NCI-H748 (cell line): Measurements from ENCODE around the gene GAP43.
A peak's percentile ranks its signal among the peaks of the same experiment; 100 is the strongest.
"Not testable (repeated sequence)": the region's sequence is repeated elsewhere in the genome, so short reads cannot be mapped to it uniquely, and the experiment has no call there.

ENCODE experiments used
- DNase-seq: peaks from one replicate; lab custom pipeline; 2025; ENCODE audit not compliant: unreplicated experiment; lab: John Stamatoyannopoulos, UW

Gene GAP43

DNA sequence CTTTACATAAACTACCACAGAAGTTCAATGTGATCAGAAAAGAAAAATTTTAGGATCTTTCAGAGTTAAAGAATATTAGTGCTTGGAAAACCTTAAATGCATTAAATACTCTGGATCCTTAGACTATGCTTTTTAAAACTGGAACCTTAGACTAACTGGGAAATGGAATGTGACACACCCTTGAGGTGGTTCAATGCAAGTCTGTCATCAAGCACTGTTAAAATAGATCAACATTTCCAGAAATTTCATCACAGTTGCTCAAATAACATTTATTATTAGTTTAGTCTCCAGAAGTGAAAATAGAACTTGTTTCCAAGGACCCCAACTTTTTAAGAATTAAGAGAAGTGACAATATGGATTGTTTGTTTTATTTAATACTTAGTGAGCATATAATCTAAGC lies 71.8 kb downstream of the GAP43 start:
- no peak for DNase-seq

- DNase-seq = no peak
These were observed 74.1 kb downstream of the GAP43 start for GRCh38 chr3:115697263-115698053.

DNA sequence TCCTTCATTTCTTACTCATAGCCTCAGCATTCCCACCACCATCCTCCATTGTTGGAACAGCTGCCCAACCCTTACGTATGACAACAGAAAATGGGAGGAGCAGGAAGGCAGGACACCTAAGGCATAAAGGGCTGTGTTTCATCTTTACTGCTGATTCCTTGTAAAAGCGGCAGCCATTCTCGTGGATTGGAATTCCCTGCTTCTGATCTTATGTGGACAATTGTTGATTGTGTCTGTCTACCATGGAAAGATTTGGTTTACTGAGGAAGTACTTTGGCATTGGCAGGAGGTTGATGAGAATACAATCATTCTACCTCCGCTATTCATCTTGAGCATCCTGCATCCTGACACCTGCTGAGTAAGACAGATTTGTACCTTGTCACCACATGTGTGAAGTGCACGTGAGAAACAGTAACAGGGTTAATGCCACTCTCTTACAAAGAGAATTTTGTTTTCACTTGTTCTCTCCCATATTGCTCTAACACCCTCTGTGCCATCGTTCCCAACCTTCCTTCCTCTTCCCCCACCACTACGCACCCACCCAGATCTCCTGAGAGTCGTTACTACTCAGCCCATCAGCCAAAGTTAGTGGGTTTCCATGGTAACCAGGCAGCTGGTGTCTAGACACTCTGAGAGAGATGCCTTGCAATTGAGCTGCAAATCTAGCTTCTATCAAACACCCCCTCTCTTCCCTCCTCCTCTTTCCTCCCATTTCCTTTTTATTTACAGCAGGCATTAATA lies 75.7 kb downstream of the GAP43 start:
- peak; percentile 85 for DNase-seq

DNA sequence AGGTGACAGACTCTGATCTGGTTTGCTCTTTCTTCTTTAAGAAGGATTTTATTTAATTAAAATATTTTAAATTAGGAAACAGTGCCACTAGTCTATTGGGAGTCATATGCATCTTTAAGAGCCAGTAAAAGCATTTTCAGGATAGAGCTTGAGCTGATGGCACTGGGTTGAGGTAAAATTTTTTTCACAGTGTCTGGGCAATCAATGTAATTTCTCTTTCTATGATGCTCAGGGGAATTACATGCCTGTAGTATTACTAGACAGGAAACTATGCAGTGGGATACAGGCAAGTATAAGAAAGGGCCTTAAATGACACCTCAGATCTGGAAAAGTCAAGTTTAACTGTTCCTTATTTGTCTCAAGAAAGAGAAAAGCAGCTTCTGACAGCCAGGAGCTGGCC lies 76.4 kb downstream of the GAP43 start:
- no peak for DNase-seq

DNA sequence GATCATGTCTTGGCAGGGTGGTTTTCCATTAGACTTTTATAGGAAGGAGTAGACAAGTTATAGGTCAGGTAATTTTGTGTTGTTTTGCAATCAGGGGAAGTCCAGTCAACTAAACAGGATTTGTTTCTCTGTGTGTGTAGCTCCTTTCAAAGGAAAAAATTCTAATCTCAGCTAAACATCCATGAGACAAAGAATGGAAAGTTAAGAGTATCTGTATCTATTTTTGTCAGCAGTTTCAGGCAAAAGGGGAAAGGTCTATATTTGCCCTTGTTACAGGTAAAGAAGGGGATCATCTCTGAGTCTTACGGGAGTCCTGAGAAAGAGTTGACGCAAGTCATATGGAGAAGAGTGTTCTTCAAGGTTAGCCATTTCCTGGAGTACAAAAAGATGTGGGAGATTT lies 79.3 kb downstream of the GAP43 start:
- no peak for DNase-seq

GRCh38 chr3:115704661-115705338 lies 81.5 kb downstream of the GAP43 start:
- peak; percentile 25 for DNase-seq

GRCh38 chr3:115706311-115706829 lies 83.1 kb downstream of the GAP43 start:
- DNase-seq = no peak

GRCh38 chr3:115708540-115708939 lies 85.2 kb downstream of the GAP43 start:
- DNase-seq = no peak

DNA sequence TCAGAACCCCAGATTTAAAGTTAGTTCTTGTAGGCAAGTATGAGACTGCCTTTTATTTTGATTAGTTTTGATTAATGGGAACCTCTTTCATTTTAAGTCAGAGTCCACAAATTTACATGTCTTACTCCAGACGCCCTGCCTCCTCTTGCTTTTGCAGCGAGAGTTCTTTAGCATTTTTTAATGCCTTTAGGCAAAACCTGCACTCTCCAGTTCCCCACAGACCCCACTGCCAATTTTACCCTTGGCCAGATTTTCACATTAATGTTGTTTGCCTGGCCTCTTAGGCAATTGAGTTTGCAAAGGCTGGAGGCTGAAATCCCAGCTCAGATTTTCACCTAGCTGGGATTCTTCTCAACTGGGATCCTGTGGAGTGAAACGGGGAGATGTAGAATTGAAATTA lies 85.8 kb downstream of the GAP43 start:
- no peak for DNase-seq

DNA sequence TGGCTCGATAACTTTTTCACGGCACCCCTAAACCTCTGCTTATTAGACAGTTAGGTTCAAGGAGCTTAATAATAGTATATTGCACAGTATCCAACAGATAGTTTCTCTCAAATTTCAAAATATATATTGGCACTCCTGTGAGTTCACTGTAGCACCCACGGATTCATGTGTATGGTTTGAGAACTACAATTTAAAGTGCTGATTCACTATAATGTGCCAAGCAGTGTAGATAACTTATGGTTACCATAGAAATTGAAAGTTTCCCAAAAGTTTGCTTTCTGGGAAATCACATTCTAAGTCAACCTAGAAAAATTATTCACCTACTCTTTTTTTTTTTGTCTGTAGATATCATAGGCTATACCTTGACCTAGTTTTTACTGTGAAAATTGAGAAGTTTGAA lies 86.6 kb downstream of the GAP43 start:
- no peak for DNase-seq

GRCh38 chr3:115710799-115711198 lies 87.5 kb downstream of the GAP43 start:
- DNase-seq = no peak

GRCh38 chr3:115712871-115713270 lies 89.6 kb downstream of the GAP43 start:
- DNase-seq = no peak

GRCh38 chr3:115713284-115713683 lies 90.0 kb downstream of the GAP43 start:
- DNase-seq = peak; percentile 95

- DNase-seq = no peak
These were observed 92.0 kb downstream of the GAP43 start for GRCh38 chr3:115715241-115715745.

GRCh38 chr3:115720983-115721382 lies 97.7 kb downstream of the GAP43 start:
- DNase-seq = no peak

GRCh38 chr3:115725800-115726199 lies 102.5 kb downstream of the GAP43 start:
- DNase-seq = no peak

DNA sequence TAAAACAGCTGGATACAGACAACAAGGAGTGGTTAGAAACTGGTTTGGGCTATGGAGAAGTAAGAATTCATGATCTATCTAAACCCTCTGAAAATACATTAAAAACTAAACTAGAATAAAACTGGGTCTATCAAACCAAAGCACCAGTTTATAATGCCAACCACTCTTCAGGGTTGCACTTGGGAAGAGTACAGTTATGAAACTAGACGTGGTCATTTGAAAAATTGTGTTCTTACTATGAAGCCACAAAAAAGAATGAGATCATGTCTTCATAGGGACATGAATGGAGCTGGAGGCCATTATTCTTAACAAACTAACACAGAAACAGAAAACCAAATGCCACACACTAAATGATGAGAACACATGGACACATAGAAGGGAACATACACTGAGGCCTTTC lies 103.8 kb downstream of the GAP43 start:
- no peak for DNase-seq

DNA sequence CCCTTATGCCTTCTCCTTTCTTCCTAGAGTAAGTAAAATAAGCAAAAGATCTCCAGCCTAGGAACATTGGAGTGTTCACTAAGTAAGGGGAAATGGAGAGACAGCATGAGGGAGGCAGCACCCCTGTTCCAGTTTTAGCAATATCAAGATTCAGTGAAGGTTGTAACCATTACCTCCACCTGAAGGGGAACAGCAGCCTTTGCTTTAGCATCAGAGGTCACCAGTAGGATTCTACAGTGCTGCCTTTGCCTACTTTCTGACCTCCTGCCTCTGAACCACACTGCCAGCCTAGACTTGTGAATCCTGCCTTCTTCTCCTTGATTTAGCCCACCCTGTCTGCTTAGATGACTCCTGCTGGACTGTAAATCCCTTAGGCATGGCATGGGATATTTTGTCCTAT lies 104.7 kb downstream of the GAP43 start:
- no peak for DNase-seq

DNA sequence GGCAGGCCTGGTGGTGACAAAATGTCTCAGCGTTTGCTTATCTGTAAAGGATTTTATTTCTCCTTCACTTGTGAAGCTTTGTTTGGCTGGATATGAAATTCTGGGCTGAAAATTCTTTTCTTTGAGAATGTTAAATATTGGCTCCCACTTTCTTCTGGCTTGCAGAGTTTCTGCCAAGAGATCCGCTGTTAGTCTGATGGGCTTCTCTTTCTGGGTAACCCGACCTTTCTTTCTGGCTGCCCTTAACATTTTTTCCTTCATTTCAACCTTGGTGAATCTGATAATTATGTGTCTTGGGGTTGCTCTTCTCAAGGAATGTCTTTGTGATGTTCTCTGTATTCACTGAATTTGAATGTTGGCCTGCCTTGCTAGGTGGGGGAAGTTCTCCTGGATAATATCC lies 113.0 kb downstream of the GAP43 start:
- DNase-seq = not testable (repeated sequence)

- no peak for DNase-seq
These were observed 118.3 kb downstream of the GAP43 start for GRCh38 chr3:115741650-115742049.

DNA sequence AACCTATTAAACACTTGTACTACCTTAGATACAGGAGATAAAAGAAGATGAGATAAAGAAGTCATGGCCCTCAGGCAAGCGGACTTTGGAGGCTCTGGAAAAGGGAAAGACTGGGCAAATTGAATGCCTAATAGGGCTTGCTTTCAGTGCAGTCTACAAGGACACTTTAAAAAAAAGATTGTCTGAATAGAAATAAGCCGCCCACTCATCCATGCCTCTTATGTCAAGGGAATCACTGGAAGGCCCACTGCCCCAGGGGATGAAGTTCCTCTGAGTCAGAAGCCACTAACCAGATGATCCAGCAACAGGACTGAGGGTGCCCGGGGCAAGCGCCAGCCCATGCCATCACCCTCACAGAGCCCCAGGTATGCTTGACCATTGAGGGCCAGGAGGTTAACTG lies 121.2 kb downstream of the GAP43 start:
- not testable (repeated sequence) for DNase-seq
